ENCODE measurements around the gene C20orf173.
"Not testable (repeated sequence)": the region's sequence is repeated elsewhere in the genome, so short reads cannot be mapped to it uniquely, and the experiment has no call there.

C20orf173 gene

DNA sequence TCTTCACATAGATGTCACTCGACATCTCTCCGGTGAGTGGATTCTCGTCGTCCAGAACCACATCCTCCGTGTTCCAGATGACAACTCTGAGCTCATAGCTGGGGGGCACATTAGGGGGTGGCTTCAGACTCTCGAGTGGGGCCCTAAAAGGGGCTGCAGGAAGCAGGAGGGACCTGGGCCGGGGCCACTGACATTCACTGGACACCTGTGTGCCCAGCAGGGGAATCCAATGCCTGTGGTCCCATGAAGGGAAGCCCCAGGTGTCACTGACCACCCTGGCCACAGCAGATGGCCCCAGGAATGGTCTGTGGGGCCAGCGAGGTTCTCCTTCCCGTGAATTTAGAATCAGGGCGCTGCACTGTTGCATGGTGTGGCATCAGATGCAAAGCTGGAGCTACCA is 31.1 kb upstream of the C20orf173 start:
- in situ Hi-C loops (cut with HindIII; ENCODE audit: low sequenced_read_pairs) = no loop called here
- TF ChIP-seq, protein P1, sequence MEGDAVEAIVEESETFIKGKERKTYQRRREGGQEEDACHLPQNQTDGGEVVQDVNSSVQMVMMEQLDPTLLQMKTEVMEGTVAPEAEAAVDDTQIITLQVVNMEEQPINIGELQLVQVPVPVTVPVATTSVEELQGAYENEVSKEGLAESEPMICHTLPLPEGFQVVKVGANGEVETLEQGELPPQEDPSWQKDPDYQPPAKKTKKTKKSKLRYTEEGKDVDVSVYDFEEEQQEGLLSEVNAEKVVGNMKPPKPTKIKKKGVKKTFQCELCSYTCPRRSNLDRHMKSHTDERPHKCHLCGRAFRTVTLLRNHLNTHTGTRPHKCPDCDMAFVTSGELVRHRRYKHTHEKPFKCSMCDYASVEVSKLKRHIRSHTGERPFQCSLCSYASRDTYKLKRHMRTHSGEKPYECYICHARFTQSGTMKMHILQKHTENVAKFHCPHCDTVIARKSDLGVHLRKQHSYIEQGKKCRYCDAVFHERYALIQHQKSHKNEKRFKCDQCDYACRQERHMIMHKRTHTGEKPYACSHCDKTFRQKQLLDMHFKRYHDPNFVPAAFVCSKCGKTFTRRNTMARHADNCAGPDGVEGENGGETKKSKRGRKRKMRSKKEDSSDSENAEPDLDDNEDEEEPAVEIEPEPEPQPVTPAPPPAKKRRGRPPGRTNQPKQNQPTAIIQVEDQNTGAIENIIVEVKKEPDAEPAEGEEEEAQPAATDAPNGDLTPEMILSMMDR (IDR thresholded peaks at IDR 0.05; ENCODE audit: low read depth, low read length) = no peak
- DNase-seq (ENCODE audit: low read depth, low spot score) = no peak
- H3K4me3 ChIP-seq (ENCODE audit: low read depth, low read length) = no peak overlapping the region

DNA sequence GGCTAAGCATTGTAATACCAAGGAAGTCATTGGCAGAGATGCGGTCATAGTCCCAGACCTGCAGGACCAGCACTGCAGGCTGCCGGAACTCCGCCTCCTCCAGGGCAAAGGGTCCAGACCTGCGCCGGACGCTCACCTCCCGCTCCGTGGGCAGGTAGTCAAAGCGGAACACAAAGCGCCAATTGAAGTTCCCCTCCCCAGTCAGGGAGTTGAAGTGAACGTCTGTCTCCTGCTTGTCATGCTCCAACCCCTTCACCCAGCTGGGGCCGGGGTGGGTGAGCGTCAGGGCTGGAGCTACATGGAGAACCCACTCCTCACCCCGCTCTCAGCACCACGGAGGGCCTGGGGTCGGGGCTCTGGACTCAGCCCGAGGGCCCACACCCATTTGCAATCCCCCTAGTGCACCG is 30.7 kb upstream of the C20orf173 start:
- no peak overlapping the region for H3K4me3 ChIP-seq (ENCODE audit: low read depth, low read length)
- no peak for DNase-seq (ENCODE audit: low read depth, low spot score)
- TF ChIP-seq, protein P1 (IDR thresholded peaks at IDR 0.05; ENCODE audit: low read depth, low read length) = no peak
- in situ Hi-C loops (cut with HindIII; ENCODE audit: low sequenced_read_pairs) = no loop called here

DNA sequence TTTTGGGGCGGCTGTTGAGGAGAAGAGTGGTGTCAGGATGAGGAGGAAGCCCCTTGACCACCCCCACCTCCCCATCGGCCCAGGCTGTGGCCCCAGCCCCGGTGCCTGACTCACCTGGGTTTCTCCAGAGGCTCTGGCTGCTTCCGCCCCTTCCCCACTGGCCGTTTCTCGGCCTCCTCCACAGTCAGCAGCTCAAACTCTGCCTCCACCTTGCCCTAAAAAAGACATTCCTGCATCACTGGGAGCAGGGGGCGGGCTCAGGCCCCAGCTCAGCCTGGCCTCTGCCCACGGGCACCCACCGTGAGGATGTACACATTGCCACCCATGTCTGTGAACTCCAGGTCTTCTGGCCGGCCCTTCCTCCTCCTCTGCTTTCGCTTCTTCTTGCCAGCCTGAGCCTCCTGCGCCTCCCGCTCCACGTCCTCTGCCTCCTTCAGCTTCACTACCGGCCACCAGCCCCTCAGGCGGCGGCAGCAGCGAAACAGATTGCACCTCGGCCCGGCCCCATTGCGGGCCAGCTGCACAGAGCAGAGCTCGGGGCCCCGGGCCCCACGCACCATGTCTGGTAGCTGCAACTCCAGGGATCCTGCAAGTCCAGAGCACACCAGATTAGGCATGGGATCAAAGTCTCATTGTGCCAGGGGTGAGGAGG is 29.7 kb upstream of the C20orf173 start:
- TF ChIP-seq, protein P1 (IDR thresholded peaks at IDR 0.05; ENCODE audit: low read depth, low read length) = no peak
- H3K4me3 ChIP-seq (ENCODE audit: low read depth, low read length) = no peak overlapping the region
- in situ Hi-C loops (cut with HindIII; ENCODE audit: low sequenced_read_pairs) = no loop called here
- DNase-seq (ENCODE audit: low read depth, low spot score) = no peak

DNA sequence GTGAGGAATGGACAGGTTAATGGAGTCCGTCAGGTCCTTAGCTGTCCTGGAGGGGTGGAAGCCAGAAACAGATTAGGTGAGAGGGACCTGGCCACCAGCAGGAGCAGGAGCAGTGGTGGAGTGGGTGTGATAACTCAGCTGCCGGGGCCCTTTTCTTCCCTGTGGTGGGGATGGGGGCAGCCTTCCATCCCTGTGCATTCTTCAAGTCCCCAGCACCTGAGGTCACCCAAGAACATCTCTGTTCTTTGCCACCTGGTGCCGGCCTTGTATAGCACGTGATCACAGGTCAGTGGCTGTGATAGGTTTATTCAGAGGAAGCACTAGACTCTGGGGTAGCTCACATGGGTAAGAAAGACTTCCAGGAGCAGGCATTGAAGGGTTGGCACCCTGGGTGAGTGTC is 29.0 kb upstream of the C20orf173 start:
- TF ChIP-seq, protein P1 (IDR thresholded peaks at IDR 0.05; ENCODE audit: low read depth, low read length) = no peak
- no peak overlapping the region for H3K4me3 ChIP-seq (ENCODE audit: low read depth, low read length)
- in situ Hi-C loops (cut with HindIII; ENCODE audit: low sequenced_read_pairs) = no loop called here
- no peak for DNase-seq (ENCODE audit: low read depth, low spot score)

DNA sequence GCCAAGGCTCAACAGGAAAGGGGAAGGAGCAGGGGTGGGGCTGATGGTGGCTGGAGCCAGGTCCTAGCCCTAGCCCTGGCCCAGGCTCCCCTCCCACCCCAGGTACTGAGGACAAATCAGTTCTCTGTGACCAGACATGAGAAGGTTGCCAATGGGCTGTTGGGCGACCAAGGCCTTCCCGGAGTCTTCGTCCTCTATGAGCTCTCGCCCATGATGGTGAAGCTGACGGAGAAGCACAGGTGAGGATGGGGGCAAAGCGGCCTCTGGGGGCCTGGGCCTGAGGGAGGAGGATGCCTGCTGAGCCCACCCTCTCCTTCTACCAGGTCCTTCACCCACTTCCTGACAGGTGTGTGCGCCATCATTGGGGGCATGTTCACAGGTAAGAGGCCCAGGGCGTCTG is 27.4 kb upstream of the C20orf173 start:
- in situ Hi-C loops (cut with HindIII; ENCODE audit: low sequenced_read_pairs) = no loop called here
- no peak for DNase-seq (ENCODE audit: low read depth, low spot score)
- no peak overlapping the region for H3K4me3 ChIP-seq (ENCODE audit: low read depth, low read length)
- TF ChIP-seq, protein P1 (IDR thresholded peaks at IDR 0.05; ENCODE audit: low read depth, low read length) = no peak

DNA sequence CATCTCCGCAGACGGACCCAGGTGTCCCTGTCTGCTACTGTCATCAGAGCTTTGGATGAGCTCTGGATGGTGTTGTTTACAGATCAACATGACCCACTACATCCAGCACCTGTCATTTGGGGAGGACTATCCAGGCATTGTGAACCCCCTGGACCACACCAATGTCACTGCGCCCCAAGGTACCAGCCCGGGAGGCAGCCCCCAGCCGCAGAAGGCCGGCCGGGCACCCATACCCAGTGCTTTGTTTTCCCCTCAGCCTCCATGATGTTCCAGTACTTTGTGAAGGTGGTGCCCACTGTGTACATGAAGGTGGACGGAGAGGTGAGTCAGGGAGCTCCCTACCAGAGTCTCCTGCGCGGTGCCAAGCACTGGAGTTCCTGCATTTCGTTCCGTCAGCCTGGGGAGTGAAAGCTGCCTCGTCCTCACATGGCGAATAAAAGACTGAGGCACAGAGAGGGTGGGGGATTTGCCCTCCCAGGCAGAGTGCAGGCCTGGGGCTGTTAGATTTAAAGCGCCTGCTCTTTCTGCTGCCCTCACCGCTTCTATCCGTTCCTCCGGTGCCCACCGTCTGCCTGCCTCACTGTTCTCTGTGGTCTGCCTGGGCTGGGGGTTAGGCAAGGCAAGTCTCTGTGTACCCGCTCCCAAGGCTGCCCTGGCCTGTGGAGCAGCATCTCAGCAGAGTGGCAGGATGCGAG is 26.6 kb upstream of the C20orf173 start:
- H3K4me3 ChIP-seq (ENCODE audit: low read depth, low read length) = no peak overlapping the region
- TF ChIP-seq, protein P1 (IDR thresholded peaks at IDR 0.05; ENCODE audit: low read depth, low read length) = no peak
- no peak for DNase-seq (ENCODE audit: low read depth, low spot score)
- in situ Hi-C loops (cut with HindIII; ENCODE audit: low sequenced_read_pairs) = no loop called here

DNA sequence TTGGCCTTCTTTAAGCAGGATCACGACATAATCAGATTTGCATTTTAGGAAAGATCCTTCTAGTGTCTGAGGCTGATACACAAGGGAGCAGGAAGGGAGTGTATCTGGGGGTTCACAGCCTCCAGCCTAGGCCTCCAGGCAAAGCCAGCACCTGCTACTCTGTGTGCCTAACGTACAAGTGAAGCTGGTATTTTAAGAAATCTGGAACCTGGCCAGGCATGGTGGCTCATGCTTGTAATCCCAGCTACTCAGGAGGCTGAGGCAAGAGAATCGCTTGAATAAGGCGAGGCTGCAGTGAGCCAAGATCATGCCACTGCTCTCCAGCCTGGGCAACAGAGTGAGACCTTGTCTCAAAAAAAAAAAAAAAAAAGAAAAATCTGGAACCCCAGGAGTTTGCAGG is 26.0 kb upstream of the C20orf173 start:
- DNase-seq (ENCODE audit: low read depth, low spot score); in situ Hi-C loops (cut with HindIII; ENCODE audit: low sequenced_read_pairs); H3K4me3 ChIP-seq (ENCODE audit: low read depth, low read length): not testable (repeated sequence)

All from astrocyte of the spinal cord (primary cell).